Activated CD8-positive, alpha-beta memory T cell treated with anti-CD3 and anti-CD28 coated beads for 24 hours (primary cell): ENCODE data around the gene BOD1L1.

Source experiments
- DNase-seq: peaks from one replicate; pipeline ENCODE4 v3.0.0-alpha.2; 2020

The BOD1L1 gene

GRCh38 chr4:13523591-13524503 is 103.7 kb downstream of the BOD1L1 start:
- DNase-seq, result no peak

GRCh38 chr4:13523105-13523477 is 104.4 kb downstream of the BOD1L1 start:
- no peak for DNase-seq

- DNase-seq, result peak; percentile 60
These were observed 105.0 kb downstream of the BOD1L1 start for GRCh38 chr4:13522282-13523104.

GRCh38 chr4:13521047-13521446 is 106.5 kb downstream of the BOD1L1 start:
- DNase-seq, result no peak
